HL-60/S4 treated with retinoic acid at 250 ng/mL for 4 days and 3 days (cell line): ENCODE measurements around the gene DYNLT3.

Experiments
- in situ Hi-C: fragments of 300-500 bp; cut with MboI; formaldehyde crosslinking; loops from 2 replicates; pipeline ENCODE4 v1.7.0; 2022; ENCODE audit warnings: low sequenced_read_pairs

DYNLT3 gene

GRCh38 chrX:37846934-37847732 is at the start of gene DYNLT3:
Gene DYNLT3, minus strand, starts transcription at chrX:37847571. Its CDS starts 61 bp downstream, at chrX:37847510.
- in situ Hi-C loops, result loop anchor here (25.0 kb wide), 1 partner anchor 335 kb away; no protein-coding TSS in a partner anchor

- in situ Hi-C loops, result no loop called here
Measured at GRCh38 chrX:37896511-37896890, 49.1 kb upstream of the DYNLT3 start.

GRCh38 chrX:37895795-37896510 is 48.6 kb upstream of the DYNLT3 start:
- in situ Hi-C loops, result no loop called here

- in situ Hi-C loops, result no loop called here
Measured at GRCh38 chrX:37894725-37895124, 47.4 kb upstream of the DYNLT3 start.

GRCh38 chrX:37888010-37888409 is 40.6 kb upstream of the DYNLT3 start:
- in situ Hi-C loops, result no loop called here

GRCh38 chrX:37887347-37887746 is 40.0 kb upstream of the DYNLT3 start:
- in situ Hi-C loops, result no loop called here

- in situ Hi-C loops, result no loop called here
Measured at GRCh38 chrX:37883196-37883595, 35.8 kb upstream of the DYNLT3 start.

GRCh38 chrX:37879692-37880091 is 32.3 kb upstream of the DYNLT3 start:
- in situ Hi-C loops, result no loop called here

- in situ Hi-C loops, result no loop called here
Measured at GRCh38 chrX:37876716-37877115, 29.3 kb upstream of the DYNLT3 start.

GRCh38 chrX:37875675-37876074 is 28.3 kb upstream of the DYNLT3 start:
- in situ Hi-C loops, result no loop called here

- in situ Hi-C loops, result no loop called here
Measured at GRCh38 chrX:37873220-37873619, 25.8 kb upstream of the DYNLT3 start.

GRCh38 chrX:37872303-37872655 is 24.9 kb upstream of the DYNLT3 start:
- in situ Hi-C loops, result no loop called here

- in situ Hi-C loops, result no loop called here
Measured at GRCh38 chrX:37871626-37872302, 24.4 kb upstream of the DYNLT3 start.

- in situ Hi-C loops, result no loop called here
Measured at GRCh38 chrX:37867536-37868153, 20.3 kb upstream of the DYNLT3 start.

GRCh38 chrX:37863728-37864127 is 16.4 kb upstream of the DYNLT3 start:
- in situ Hi-C loops, result no loop called here

- in situ Hi-C loops, result no loop called here
Measured at GRCh38 chrX:37862851-37863250, 15.5 kb upstream of the DYNLT3 start.

GRCh38 chrX:37860721-37861120 is 13.3 kb upstream of the DYNLT3 start:
- in situ Hi-C loops, result no loop called here

GRCh38 chrX:37854748-37855147 is 7.4 kb upstream of the DYNLT3 start:
- in situ Hi-C loops, result no loop called here

GRCh38 chrX:37854148-37854547 is 6.8 kb upstream of the DYNLT3 start:
- in situ Hi-C loops, result no loop called here

GRCh38 chrX:37847733-37848197 is 394 bp upstream of the DYNLT3 start:
- in situ Hi-C loops, result loop anchor here (25.0 kb wide), 1 partner anchor 335 kb away; no protein-coding TSS in a partner anchor

- in situ Hi-C loops, result loop anchor here (25.0 kb wide), 1 partner anchor 334 kb away; no protein-coding TSS in a partner anchor
Measured at GRCh38 chrX:37846558-37846933, 825 bp downstream of the DYNLT3 start.
